GM19023 (cell line): ENCODE data around the gene HHIP.

Experiments used
- ATAC-seq: cut with Tn5 transposase; IDR thresholded peaks from one replicate; pipeline ENCODE4 v1.9.1; 2021; ENCODE audit warnings: mild to moderate bottlenecking, moderate library complexity; ENCODE audit not compliant: unreplicated experiment

Gene HHIP

DNA sequence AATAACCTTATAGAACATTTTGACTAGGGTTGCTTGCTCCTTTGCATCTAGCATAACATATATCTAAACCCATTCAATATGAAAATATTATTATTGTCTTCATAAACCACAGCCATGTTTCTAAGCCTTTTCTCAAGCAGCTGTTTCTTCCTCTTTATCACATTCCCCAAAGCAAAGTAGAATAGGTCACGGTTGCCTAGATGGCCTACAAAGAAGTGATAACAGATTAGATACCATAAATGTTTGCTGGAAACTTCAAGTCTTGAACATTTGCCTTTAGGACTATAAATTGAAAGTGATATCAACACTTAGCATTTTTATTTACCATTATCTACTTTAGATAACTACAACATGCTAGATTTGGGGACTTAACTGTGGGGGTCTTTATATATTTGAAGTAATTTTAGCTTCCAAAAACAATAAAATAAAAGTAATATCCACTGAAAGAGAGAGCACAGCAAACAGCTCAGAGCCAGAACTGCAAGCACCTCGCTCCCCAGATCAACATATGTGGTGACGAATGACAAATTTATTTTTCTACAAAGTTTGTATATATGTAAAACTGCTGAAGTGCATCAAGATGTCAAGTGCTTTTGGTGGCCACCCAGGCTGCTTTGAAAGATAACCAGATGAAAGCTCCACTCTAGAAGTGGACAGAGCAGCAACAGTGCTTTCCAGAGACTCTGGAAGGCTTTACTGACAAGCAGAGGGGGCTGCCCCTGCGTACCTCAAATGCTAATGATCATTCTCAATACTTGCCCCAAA is 8.0 kb downstream of the HHIP start:
- no peak for ATAC-seq

DNA sequence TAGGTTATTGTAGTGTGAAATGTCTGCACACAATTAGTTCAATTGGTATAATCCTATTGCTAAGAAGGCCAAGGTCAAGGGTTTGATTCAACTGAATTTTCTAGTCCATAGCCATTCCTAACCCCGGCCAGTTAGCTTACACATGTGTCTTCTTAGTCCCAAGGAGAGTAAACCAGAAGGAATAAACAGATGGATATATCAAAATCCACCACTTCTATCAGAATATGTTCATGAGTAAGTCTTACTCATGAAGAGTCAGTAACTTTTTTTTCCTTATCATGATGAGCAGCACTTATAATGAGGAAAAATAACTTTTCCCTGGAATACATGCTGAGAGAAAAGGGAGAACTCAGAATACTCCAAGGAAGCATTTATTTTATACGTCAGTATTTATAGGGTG is 9.5 kb downstream of the HHIP start:
- no peak for ATAC-seq

DNA sequence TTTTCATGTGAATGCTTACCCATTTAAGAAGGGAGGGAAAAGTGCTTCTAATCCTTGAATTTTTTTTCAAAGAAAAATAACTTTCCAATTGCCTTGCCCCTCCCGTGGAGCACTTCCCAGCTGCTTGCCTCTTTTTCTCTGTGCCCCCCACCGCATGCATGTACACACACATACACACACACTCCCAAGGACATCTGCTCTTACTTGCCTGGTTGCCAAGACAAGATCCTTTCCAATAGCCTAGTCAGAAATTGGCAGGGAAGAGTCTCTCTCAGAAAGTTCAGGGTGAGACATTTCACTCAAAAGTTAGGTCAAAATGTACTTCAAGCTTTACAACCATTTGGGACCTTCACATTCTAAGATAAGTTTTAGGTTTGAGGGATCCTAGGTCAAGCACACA is 10.9 kb downstream of the HHIP start:
- no peak for ATAC-seq

DNA sequence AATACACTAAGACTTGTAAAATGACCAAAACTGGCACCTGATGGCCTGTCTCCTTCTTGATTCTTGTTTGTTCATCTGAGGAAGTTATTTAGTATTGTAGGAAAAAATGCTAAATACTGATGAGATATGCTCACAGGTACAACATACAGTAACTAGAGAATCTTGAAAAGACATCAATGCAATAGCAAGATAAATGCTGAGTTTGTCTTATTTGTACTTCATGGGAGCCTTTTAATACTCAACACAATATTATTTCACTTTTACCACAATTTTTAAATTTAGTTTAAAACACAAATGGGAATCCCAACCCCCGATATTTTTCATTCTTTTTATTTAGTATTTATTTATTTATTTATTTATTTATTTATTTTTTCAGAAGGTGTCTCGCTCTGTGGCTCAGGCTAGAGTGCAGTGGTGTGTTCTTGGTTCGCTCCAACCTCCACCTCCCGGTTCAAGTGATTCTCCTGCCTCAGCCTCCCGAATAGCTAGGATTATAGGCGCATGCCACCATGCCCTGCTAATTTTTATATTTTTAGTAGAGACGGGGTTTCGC is 12.1 kb downstream of the HHIP start:
- ATAC-seq, result no peak

DNA sequence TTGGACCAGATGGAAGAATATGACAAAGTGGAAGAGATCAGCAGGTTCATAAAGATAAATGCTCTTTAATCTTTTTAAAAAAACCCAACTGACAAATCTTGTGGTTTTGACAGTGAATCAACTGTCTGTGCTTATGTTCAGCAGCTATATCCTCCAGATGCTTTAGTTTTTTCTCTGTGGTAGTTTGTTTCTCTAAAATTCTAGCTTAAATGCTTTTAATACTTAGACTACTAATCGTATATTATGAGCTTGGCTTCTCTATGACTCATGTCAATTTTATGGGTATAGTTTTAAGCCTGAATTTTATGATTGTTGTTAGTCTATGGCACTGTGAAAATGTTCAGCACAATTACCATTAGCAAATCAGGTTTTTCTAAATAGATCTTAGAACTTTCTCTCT is 12.9 kb downstream of the HHIP start:
- no peak for ATAC-seq

DNA sequence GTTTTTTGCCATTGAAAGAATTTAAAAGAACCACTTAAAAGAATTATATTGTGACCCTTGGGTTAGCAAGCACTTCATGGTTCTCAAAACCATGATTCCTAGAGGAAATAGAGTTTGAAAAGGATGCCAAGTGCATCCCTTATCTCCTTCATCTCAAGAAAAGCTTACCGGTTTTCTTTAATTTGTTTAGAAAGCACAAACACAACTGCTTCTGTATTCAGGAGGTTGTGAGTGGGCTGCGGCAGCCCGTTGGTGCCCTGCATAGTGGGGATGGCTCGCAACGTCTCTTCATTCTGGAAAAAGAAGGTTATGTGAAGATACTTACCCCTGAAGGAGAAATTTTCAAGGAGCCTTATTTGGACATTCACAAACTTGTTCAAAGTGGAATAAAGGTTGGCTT is 13.5 kb downstream of the HHIP start:
- no peak for ATAC-seq

DNA sequence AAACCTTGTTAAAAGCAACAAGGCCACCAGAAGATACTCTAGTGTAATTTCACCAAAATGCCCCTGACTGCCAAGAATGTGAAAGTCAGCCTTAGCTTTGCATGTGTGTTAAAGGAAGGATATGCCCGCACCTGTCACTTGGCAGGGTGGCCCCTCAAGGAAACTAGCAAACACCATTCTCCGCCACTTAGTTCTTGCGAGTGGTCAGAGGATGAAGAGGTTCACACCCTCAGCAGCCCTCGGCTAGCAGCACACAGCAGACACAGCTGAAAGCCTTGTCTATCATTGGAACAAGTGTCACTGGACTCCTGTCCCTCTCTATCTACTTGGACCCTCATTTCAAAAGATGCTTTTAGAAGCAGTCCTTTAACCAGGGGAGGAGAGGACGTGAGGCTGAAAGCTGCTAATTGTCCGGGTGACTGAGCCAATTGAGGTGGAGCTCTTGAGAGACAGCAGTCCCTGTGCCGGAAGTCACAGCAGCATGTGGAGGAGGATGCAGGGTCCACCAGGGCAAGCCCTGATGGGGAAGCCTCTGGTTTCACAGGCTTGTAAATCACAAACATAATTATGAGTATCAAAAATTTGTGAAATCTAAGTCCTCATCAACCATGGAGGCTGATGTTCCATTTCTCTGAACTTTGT is 18.0 kb downstream of the HHIP start:
- no peak for ATAC-seq

DNA sequence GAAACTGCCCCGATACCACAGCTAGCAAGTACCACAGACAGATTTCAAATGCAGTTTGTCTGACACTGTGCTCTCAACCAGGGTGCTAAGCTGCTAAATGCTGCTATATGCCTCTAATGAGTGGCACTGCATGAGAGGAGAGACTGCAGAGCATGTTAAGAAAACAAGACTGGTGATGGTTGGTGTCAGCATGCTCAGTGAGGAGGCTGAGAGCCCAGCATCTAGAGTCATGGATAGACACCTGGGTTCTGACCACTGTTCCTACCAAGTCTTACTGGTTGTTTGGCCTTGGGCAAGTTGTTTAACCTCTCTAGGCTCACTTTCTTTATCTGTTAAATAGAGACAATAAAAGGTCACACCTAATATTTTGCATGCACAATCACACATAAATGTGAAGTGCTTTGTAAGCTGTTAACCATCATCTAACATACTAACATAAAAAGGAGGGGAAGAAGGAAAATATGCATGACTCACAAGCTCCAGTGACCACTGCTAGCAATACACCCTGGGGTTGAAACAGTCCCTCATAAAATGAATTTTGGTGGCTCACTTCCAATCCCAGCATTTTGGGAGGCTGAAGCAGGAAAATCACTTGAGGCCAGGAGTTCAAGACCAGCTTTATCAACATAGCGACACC is 20.7 kb downstream of the HHIP start:
- ATAC-seq, result no peak

DNA sequence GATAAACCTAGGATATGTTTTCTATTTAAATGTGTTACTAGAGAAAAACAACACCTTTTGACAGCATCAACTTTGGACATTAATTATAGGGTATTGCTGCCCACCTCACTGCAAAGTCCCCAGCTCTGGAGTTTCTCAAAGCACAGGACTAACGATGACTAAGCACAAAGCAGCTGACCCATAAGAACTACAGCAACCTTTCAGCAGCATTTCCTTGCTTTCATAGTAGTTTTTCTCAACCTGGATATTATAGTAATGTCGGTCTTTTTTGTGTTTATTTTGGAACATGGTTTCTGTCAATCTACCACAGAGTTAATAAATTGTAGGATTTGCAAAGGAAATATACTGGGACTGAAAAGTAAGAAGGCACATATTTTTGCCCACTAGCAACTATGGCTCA is 21.5 kb downstream of the HHIP start:
- no peak for ATAC-seq

DNA sequence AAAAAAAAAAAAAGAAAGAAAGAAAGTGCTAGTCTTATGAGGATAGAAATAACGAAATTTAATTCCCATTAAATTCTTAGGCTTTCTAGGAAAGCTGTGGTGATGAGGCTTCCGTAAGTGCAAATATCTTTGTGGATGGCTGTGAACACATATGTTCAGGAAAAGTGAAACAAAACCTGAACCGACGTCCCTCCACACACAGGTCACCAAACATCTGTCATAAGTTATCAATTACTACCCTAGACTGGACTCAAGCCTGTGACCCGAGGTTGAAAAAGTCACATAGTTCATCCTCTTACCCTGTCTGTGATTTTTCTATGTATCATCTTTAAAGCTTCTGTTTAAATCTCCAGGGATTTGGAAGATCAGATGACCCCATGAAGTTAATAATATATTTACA is 24.8 kb downstream of the HHIP start:
- ATAC-seq, result no peak

DNA sequence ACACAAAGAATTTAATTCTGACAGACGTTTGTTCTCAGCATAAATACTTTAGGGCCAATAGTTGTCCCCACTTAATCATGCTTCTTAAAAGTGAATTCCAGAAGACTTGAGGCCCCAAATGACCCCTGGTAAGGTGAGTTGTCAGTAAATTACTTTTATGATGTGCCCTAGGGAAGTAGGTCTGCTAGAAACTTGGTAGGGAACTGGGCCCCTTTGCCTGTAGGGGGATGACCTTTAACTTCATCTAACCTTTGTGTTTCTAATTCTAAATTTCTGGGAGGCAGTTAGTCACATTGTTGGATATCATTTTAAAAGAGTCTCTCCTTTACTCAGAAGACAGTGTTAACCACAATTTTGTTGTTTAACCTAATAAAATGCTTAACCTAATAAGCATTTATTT is 28.8 kb downstream of the HHIP start:
- ATAC-seq, result no peak

DNA sequence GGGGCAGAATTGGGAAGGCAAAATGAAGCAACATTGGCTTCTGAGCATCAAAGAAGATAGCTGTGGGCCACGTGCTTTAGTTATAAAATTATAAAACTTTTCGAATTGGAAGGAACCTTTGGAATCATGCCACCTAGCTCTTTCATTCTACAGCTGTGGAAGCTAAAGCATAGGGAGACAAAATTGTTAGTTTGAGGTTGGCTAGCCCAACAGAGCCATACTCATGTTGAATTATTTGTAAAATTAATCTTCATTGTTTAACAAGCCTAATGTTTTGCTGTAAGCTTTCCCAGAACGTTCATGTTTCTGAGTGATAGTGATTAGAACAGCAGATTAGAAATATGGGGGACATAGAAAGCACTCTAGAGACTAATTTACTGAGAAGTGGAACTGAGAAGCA is 35.9 kb downstream of the HHIP start:
- ATAC-seq, result no peak

DNA sequence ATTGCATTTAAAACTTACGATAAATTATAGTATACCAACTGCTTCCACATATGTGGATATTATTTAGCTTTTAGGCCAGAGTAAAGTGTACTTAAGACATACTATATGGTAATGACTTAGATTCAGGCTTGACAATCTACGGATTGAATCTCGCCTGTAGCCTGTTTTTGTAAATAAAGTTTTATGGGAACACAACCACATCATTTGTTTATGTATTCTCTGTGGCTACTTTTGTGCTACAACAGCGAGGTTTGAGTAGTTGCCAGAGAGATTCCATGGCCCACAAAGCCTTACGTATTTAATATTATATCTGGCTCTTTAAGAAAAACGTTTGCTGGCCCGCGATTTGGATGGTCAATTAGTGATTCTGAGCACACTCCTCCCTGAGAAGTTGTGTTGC is 37.6 kb downstream of the HHIP start:
- ATAC-seq, result no peak

DNA sequence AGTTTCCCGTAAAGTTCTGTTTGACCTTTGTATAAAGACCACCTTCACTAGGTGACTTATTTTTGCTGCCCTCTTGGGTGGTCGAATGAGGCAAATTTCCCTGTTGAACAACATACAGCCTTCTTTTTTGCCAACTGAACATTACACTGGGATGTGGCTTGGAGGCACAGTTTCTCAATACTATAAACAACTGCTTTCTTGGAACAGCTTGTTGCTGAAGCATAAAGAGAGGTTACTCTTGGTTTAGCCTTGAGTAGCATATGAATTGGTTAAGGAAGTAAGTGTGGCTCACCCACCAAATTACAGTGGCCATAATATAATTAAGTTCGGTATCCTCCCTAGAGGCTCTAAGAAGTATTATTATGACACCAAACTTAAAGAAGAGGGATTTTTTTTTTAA is 40.0 kb downstream of the HHIP start:
- no peak for ATAC-seq

DNA sequence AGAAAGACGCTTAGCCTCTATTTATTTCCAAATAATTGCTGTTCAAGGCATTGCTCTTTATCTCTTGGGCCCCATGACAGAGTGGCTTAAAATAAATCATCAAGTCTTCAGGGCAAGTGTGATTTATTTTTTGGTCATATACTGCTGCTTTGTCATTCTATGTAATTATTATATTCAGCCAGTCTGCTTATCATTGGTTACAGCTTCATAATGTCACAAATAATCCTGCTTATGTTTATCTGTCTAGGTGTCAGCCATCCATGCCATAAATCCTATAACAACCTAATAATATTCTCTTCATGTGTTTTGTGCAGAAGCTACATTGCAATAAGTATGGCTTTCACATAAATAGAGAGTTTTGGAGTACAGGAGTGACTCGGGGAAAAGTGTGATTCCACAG is 41.0 kb downstream of the HHIP start:
- ATAC-seq, result no peak

DNA sequence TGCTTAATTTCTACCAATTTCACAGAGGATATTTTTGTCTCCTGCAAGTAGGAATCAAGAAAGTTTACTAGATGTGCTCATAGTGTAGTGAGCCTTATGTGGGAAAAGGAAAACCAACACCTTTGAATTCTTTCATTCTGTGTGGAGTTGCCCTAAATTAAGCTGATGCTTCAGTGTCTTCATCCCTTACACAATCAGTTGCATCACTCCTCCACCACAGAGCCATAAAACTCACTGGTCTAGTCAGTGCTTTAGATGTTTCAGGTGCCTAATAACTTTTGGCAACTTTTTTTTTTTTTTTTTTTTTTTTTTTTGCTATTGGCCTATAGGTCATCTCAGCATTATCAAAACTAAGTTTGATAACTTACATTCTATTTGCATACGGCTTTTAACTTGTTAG is 41.5 kb downstream of the HHIP start:
- ATAC-seq, result no peak

DNA sequence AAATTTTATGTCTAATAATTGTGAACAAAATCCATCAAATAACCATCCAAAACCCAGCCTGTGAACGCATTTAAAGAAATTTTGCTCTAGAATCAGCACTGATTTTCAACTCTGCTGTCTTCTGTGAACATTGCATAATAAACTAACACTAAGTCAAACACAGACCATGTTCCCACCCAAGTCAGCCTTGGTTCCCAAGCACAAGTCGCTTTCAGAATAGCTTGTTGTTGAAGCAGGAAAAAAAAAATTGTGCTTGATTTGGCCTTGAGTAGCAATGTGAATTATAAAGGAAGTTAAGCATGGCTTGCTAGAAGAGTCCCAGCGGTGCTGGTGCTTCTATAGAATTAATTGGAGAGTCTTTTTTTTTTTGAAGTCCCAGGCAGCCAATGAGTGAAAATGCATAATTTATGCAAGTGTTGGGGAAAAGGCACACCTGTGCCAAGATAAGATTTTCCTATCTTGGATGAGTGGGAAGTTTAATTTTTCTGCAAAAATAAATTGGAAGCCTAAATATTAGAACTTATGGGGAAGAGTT is 42.1 kb downstream of the HHIP start:
- no peak for ATAC-seq

DNA sequence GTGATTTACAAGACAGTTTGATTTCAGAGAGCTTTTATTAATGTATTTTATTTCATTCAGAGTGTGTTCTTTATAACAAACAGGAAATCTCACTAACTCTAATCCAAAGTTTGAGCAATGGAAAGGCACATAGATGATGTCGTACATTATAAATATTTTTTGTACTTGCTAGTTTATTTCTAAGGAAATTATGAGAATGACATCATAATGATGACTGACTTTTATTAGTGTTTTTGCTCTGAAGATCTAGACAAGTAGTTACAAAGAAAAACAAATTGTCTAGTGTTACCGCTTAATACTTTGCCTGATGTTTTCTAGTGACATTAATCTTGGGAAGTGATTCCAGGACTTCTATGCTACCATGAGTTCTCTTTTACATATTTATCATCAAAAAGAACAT is 43.2 kb downstream of the HHIP start:
- no peak for ATAC-seq

DNA sequence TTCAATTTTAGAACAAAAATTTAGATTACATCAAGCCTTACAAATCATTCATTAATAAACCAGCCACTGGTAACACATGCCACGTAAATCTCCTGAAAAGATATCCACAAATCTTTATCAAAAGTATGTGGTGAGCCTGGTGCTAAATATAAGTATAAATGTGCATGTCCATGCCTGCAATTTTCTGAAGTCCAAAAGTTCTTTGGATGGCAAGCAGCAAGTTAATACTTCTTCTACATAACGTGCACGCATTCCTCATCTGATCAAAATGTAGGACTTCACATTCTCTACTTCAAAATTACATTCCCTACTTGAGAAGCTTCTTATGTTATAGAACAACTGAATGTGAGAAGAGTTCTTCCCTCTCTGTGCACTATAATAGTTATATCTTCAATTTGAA is 49.8 kb downstream of the HHIP start:
- ATAC-seq, result no peak

DNA sequence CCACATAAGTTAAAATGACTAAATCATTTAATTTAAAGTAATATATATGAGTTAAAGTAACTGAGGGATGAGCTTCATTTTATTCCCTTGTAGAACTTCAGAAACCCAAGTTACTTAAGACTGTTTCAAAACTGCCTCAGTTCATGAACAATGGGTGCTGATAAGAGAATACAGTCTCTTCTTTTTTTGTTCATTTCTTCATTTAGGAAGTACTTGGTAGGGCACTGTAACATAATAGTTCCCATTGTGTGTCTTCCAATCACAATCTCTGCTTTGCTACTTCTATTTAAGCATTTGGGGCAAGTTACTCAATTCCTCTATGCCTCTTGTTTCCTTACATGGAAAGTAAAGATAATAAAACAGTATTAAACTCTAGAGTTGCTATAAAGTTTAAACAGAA is 50.4 kb downstream of the HHIP start:
- no peak for ATAC-seq

DNA sequence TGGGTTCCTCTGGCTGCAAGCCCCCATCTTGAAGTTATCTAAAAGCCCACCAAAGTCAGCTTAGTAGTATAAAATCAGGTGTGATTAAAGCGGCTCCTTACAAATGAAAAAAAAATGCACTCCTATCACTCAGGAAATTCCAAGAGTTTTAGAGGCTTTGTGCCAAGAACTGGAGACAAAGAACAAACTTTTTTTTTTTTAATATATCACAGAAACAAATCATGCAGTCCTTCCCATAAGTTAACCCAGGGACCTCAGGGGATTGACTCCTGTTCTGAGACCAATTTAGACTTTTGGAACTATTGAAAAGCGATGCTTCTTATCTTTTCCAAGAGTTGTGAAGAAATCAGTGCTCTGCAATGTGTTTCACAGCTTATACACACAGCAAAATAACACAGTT is 53.6 kb downstream of the HHIP start:
- no peak for ATAC-seq

DNA sequence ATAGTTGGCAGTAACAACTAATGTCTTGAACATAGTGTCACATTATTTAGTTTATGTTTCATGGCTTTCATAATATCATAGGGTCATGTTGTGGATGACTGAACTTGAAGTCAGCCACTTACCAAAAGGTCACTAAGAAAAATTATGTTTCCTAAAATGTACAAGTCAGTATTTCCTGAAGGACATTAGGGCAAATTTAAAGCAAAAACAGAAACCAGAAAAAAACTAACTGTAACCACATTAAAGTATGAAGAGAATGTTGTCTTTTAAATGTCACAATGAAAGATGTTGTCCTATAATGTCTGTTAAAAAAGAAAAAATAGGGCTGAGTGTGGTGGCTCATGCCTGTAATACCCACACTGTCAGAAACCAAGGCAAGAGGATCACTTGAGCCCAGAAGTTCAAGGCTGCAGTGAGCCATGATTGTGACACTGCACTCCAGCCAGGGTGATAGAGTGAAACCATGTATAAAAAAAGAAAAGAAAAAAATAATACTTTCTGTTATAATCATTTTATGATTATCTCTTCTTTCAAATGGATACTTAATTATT is 55.8 kb downstream of the HHIP start:
- ATAC-seq, result no peak
